ENCODE data around the gene SH2D3C. TPM values are rescaled to one million over a fixed set of nuclear protein-coding genes. Genes with fewer than 3 reads are reported as not detected.

SH2D3C gene
- total RNA-seq, 2 donors from 2014 or later: 27.6 to 46.8 TPM

GRCh38 chr9:127723013-127723412, 55.5 kb downstream of the SH2D3C start:
- Mint-ChIP-seq H3K9me3 (no peaks in the 10 kb centered on the region), H3K27ac (no peak overlapping the region), H3K36me3 (ENCODE audit: low read depth) (no peaks in the 10 kb centered on the region), H3K27me3 (no peaks in the 10 kb centered on the region), H3K4me1 (peaks cover 7% of the 10 kb centered on the region), H3K4me3 (no peak overlapping the region)
- no peak for ATAC-seq (replicated peaks)

GRCh38 chr9:127722055-127722745, 56.3 kb downstream of the SH2D3C start:
- Mint-ChIP-seq H3K27ac (no peak overlapping the region), H3K27me3 (no peaks in the 10 kb centered on the region), H3K4me3 (no peak overlapping the region), H3K4me1 (peaks cover 7% of the 10 kb centered on the region), H3K9me3 (no peaks in the 10 kb centered on the region), H3K36me3 (ENCODE audit: low read depth) (no peaks in the 10 kb centered on the region)
- no peak for ATAC-seq (replicated peaks)

DNA sequence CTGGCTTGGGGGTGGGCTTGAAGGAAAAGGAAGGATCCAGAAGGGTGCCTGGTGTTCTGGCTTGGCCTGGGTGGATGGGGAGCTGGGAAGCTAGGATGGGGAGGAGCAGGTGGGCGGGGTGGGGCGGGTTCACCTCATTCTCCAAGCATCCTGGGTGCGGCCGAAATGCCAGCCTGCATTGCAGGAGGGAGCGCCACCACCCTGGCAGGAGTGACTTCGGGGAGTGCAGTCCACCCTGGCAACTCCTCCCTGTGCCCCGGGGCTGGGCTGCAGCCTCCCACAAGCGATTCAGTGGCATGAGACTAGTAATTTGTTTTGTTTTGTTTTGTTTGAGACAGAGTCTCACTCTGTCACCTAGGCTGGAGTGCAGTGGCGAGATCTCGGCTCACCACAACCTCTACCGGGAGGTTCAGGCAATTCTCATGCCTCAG, 57.1 kb downstream of the SH2D3C start:
- Mint-ChIP-seq H3K27me3 (no peaks in the 10 kb centered on the region), H3K9me3 (no peaks in the 10 kb centered on the region), H3K4me1 (peaks cover 7% of the 10 kb centered on the region), H3K27ac (no peak overlapping the region), H3K4me3 (peak overlapping the region; percentile 43), H3K36me3 (ENCODE audit: low read depth) (no peaks in the 10 kb centered on the region)
- peak; percentile 31 for ATAC-seq (replicated peaks)

GRCh38 chr9:127720865-127721227, 57.6 kb downstream of the SH2D3C start:
- Mint-ChIP-seq H3K36me3 (ENCODE audit: low read depth) (no peaks in the 10 kb centered on the region), H3K27ac (peak overlapping the region; percentile 68), H3K4me3 (peak overlapping the region; percentile 43), H3K27me3 (no peaks in the 10 kb centered on the region), H3K9me3 (no peaks in the 10 kb centered on the region), H3K4me1 (peaks cover 11% of the 10 kb centered on the region)
- no peak for ATAC-seq (replicated peaks)

DNA sequence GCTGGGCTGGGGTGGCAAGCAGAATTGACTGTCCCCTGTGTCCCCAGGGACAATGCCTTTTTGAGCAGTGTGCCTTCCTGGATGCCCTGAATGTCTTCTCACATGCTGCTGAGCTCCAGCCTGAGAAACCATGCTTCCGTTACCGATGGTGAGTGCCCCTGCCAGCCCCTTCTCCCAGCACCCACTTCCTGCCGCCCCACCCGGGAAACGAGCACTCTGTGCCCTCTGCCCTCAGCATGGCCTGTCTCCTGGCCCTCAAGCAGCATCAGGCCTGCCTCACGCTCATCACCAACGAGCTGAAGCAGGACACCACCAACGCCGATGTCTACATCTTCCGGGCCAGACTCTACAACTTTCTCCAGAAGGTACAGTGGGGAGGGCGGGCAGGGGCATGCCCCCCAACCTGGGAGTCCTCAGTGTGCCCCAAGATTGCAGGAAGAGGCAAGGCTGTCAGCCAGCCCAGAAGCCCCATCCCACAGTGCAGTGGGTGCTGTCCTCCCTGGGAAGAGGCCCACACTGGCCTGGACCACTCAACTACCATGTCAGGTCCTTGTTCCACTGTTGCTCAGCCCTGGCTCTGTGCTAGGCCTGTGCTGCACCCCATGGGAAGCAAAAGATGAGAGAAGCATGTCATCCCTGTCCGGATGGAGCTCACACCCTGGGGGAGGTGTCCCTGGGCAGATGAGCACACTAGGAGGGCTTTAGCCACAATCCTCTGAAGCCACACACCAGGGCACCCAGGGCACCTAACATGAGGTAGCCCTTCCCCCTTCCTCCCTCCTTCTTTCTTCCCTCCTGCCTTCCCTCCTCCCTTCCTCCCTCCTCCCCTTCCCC, 58.2 kb downstream of the SH2D3C start:
- H3K27me3 Mint-ChIP-seq: no peaks in the 10 kb centered on the region
- ATAC-seq (replicated peaks): no peak
- H3K36me3 Mint-ChIP-seq (ENCODE audit: low read depth): peaks cover 5% of the 10 kb centered on the region
- H3K9me3 Mint-ChIP-seq: no peaks in the 10 kb centered on the region
- H3K4me3 Mint-ChIP-seq: peak overlapping the region; percentile 43
- peaks cover 17% of the 10 kb centered on the region for H3K4me1 Mint-ChIP-seq
- peak overlapping the region; percentile 68 for H3K27ac Mint-ChIP-seq

- peaks cover 6% of the 10 kb centered on the region for H3K36me3 Mint-ChIP-seq (ENCODE audit: low read depth)
- H3K27me3 Mint-ChIP-seq: no peaks in the 10 kb centered on the region
- H3K4me1 Mint-ChIP-seq: peaks cover 17% of the 10 kb centered on the region
- no peaks in the 10 kb centered on the region for H3K9me3 Mint-ChIP-seq
- H3K4me3 Mint-ChIP-seq: no peak overlapping the region
- no peak overlapping the region for H3K27ac Mint-ChIP-seq
- ATAC-seq (replicated peaks): no peak
Measured at GRCh38 chr9:127717766-127718165, 60.7 kb downstream of the SH2D3C start.

GRCh38 chr9:127716412-127716811, 62.1 kb downstream of the SH2D3C start:
- Mint-ChIP-seq H3K4me3 (peak overlapping the region; percentile 96), H3K27ac (peak overlapping the region; percentile 95)

DNA sequence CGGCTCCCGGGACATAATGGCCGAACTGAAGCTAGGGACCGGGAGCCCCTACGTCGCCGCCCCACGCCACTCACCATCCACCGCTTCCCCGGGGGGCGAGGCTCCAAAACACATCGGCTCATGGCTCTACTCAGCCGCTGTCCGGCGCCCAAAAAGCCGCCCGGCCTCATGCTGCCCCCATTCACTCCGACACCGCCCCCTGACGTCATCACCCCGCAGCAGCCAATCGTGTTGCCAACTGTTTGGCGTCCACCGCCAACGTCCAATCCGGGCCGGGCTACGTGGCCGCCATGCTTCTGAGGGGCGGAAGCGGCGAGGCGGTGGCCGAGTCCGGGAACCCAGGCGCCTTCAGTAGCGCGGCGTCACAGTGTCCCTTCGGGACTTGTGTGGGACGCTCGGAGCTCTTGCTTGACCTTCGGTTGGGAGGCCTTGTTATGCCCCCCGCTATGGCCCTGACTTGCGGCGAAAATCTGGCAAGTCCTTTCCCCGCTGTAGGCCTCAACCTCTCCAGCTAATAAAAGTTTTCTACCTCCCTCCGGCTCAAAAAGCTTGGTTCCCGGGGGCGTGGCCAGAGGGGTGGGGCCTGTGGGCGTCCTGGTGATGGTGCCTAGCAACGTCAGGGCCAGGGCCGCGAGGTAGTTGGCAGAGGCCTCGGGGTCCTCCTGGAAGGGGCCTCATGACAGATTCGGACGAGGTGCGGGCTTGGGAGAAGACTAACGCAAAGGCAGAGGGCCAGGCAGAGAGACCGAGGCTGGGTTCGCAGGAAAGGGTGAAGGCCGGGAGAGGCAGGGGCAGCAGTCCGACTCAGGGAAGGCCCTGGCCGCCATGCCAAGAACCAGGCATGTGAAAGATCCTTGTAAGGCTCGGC, 62.8 kb downstream of the SH2D3C start, which contains the start of the genes PTRH1 and TTC16:
Gene PTRH1 (minus strand): TSS at position 194 of the 868 bp plus-strand sequence. CDS start 24 bp downstream, at position 170.
Gene TTC16 (plus strand): TSS at position 610 of the 868 bp plus-strand sequence. CDS start 67 bp downstream, at position 677.
- H3K4me3 Mint-ChIP-seq: peak within 1 kb of the TSS; percentile 96
- H3K36me3 Mint-ChIP-seq (ENCODE audit: low read depth): peaks cover 6% of the 10 kb centered on the region
- peak; percentile 98 for ATAC-seq (replicated peaks)
- H3K4me1 Mint-ChIP-seq: peaks cover 17% of the 10 kb centered on the region
- H3K27me3 Mint-ChIP-seq: no peaks in the 10 kb centered on the region
- H3K27ac Mint-ChIP-seq: peak within 1 kb of the TSS; percentile 95
- no peaks in the 10 kb centered on the region for H3K9me3 Mint-ChIP-seq

More at GRCh38 chr9:127716412-127716811, 62.1 kb downstream of the SH2D3C start:
- Mint-ChIP-seq H3K9me3 (no peaks in the 10 kb centered on the region), H3K36me3 (ENCODE audit: low read depth) (peaks cover 6% of the 10 kb centered on the region), H3K27me3 (no peaks in the 10 kb centered on the region), H3K4me1 (peaks cover 17% of the 10 kb centered on the region)
- no peak for ATAC-seq (replicated peaks)

- ATAC-seq (replicated peaks): peak; percentile 8
- Mint-ChIP-seq H3K27ac (peak overlapping the region; percentile 95), H3K27me3 (no peaks in the 10 kb centered on the region), H3K36me3 (ENCODE audit: low read depth) (peaks cover 6% of the 10 kb centered on the region), H3K4me1 (peaks cover 15% of the 10 kb centered on the region), H3K4me3 (peak overlapping the region; percentile 96), H3K9me3 (no peaks in the 10 kb centered on the region)
Measured at GRCh38 chr9:127714951-127715469, 63.5 kb downstream of the SH2D3C start.

- no peak for ATAC-seq (replicated peaks)
- Mint-ChIP-seq H3K4me1 (peaks cover 10% of the 10 kb centered on the region), H3K36me3 (ENCODE audit: low read depth) (peaks cover 6% of the 10 kb centered on the region), H3K27ac (no peak overlapping the region), H3K9me3 (no peaks in the 10 kb centered on the region), H3K4me3 (peak overlapping the region; percentile 96), H3K27me3 (no peaks in the 10 kb centered on the region)
Measured at GRCh38 chr9:127714020-127714750, 64.3 kb downstream of the SH2D3C start.

DNA sequence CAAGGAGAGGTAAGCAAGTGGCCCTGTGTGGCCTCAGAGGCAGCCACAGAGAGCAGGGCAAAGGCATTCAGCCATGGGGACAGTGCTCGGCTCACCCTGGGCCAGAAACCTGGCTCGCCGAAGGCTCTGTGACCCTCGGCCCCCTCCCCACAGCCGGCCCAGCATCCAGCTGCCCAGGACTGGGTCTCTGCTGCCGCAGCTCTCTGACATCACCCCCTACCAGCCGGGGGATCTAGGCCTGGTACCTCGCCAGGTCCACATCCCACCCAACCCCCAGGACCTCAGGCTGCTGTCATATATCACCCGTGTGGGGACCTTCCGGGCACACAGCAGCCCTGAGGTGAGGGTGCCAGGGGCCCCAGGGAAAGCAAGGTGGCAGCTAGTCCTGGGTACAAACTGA, 65.6 kb downstream of the SH2D3C start:
- no peaks in the 10 kb centered on the region for H3K27me3 Mint-ChIP-seq
- peaks cover 10% of the 10 kb centered on the region for H3K4me1 Mint-ChIP-seq
- H3K27ac Mint-ChIP-seq: no peak overlapping the region
- peaks cover 6% of the 10 kb centered on the region for H3K36me3 Mint-ChIP-seq (ENCODE audit: low read depth)
- H3K4me3 Mint-ChIP-seq: no peak overlapping the region
- no peaks in the 10 kb centered on the region for H3K9me3 Mint-ChIP-seq
- no peak for ATAC-seq (replicated peaks)

DNA sequence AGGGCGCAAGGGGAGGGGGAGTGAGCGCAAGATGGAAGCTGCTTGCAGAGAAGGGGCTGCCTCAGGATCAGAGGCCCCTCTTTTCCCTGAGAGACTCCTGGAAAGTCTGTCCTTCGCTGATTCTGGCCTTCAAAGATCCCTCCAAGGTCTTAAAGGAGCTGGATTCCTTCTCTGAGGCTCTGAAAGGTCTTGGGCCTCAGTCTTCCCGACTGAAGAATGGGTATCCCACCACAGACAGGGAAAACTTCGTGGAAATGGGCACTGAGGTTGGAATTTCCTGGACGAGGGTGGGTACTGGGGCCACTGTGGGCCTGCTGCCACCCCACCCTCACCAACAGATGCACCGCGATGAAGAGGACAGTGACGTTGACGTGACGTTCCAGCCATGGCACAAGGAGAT, 66.1 kb downstream of the SH2D3C start:
- Mint-ChIP-seq H3K9me3 (no peaks in the 10 kb centered on the region), H3K36me3 (ENCODE audit: low read depth) (peaks cover 6% of the 10 kb centered on the region)

DNA sequence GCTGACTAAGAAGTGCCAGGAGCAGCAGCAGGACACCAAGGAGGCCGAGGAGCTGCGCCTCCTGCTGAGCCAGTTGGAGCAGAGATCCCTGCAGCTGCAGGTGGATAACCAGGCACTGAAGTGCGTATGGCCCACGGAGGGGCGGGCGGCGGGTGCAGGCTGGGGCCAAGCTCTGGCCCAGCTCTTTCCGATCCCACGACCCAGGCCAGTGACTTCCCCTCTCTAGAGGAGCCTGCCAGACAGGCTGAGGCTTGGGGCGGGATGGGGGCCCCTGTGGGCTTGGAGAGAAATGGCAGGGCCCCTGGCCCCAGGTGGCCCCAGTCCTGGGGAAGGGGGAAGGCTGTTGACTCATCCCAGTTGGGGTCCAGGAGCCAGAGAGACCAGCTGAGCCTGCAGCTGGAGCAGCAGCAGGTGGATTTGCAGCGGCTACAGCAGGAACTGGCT, 66.6 kb downstream of the SH2D3C start:
- H3K4me1 Mint-ChIP-seq: peaks cover 15% of the 10 kb centered on the region
- H3K4me3 Mint-ChIP-seq: no peak overlapping the region
- no peak for ATAC-seq (replicated peaks)
- H3K36me3 Mint-ChIP-seq (ENCODE audit: low read depth): peaks cover 6% of the 10 kb centered on the region
- no peaks in the 10 kb centered on the region for H3K9me3 Mint-ChIP-seq
- H3K27me3 Mint-ChIP-seq: no peaks in the 10 kb centered on the region
- no peak overlapping the region for H3K27ac Mint-ChIP-seq

More for the DNA sequence above, 66.1 kb downstream of the SH2D3C start:
- ATAC-seq (replicated peaks): no peak
- no peak overlapping the region for H3K4me3 Mint-ChIP-seq
- no peaks in the 10 kb centered on the region for H3K27me3 Mint-ChIP-seq
- H3K4me1 Mint-ChIP-seq: peaks cover 15% of the 10 kb centered on the region
- no peak overlapping the region for H3K27ac Mint-ChIP-seq
